Measurements from ENCODE around the gene BZW2.
A peak's percentile ranks its signal among the peaks of the same experiment; 100 is the strongest.

BZW2 gene

GRCh38 chr7:16668978-16669377 is 23.0 kb downstream of the BZW2 start:
- no peak overlapping the region for H3K4me3 ChIP-seq (ENCODE audit: control insufficient read depth, low read depth, low read length)
- TF ChIP-seq CTCF (IDR thresholded peaks at IDR 0.05; ENCODE audit: control insufficient read depth, insufficient read depth, low read depth, low read length, missing control alignments) = no peak
- DNase-seq (ENCODE audit: low read depth) = no peak

- TF ChIP-seq CTCF (IDR thresholded peaks at IDR 0.05; ENCODE audit: control insufficient read depth, insufficient read depth, low read depth, low read length, missing control alignments) = no peak
- no peak overlapping the region for H3K4me3 ChIP-seq (ENCODE audit: control insufficient read depth, low read depth, low read length)
- no peak for DNase-seq (ENCODE audit: low read depth)
Measured at GRCh38 chr7:16669581-16669980, 23.6 kb downstream of the BZW2 start.

- peak; percentile 17 for DNase-seq (ENCODE audit: low read depth)
- no peak overlapping the region for H3K4me3 ChIP-seq (ENCODE audit: control insufficient read depth, low read depth, low read length)
- TF ChIP-seq CTCF (IDR thresholded peaks at IDR 0.05; ENCODE audit: control insufficient read depth, insufficient read depth, low read depth, low read length, missing control alignments) = no peak
Measured at GRCh38 chr7:16670021-16670420, 24.0 kb downstream of the BZW2 start.

GRCh38 chr7:16670731-16671344 is 24.9 kb downstream of the BZW2 start:
- H3K4me3 ChIP-seq (ENCODE audit: control insufficient read depth, low read depth, low read length) = no peak overlapping the region
- no peak for DNase-seq (ENCODE audit: low read depth)
- TF ChIP-seq CTCF (IDR thresholded peaks at IDR 0.05; ENCODE audit: control insufficient read depth, insufficient read depth, low read depth, low read length, missing control alignments) = no peak

GRCh38 chr7:16671811-16672210 is 25.8 kb downstream of the BZW2 start:
- TF ChIP-seq CTCF (IDR thresholded peaks at IDR 0.05; ENCODE audit: control insufficient read depth, insufficient read depth, low read depth, low read length, missing control alignments) = no peak
- no peak for DNase-seq (ENCODE audit: low read depth)
- no peak overlapping the region for H3K4me3 ChIP-seq (ENCODE audit: control insufficient read depth, low read depth, low read length)

- no peak for TF ChIP-seq CTCF (IDR thresholded peaks at IDR 0.05; ENCODE audit: control insufficient read depth, insufficient read depth, low read depth, low read length, missing control alignments)
- no peak for DNase-seq (ENCODE audit: low read depth)
- no peak overlapping the region for H3K4me3 ChIP-seq (ENCODE audit: control insufficient read depth, low read depth, low read length)
Measured at GRCh38 chr7:16675277-16675676, 29.3 kb downstream of the BZW2 start.
